Esophagus squamous epithelium (tissue), 5 donors: Measurements from ENCODE around the gene DNASE2. TPM values are rescaled to one million over a fixed set of nuclear protein-coding genes. Genes with fewer than 3 reads are reported as not detected.

Experiments
- DNase-seq: peaks from one replicate; lab custom pipeline; 2025; lab: John Stamatoyannopoulos, UW
- H3K27ac ChIP-seq, 4 donors: fragments of 200-600 bp; sonication (generic); one replicate each; pipeline ENCODE4 v1.5.1; 2016 to 2019; ENCODE audit warnings: mild to moderate bottlenecking in 1 of 4
- H3K27me3 ChIP-seq, 4 donors: fragments of 200-600 bp; sonication (generic); 1 replicate in 3 of 4; 2 replicates in 1 of 4; pipeline versions ENCODE4 v1.5.1 to v1.6.0; 2017 to 2021; ENCODE audit warnings: antibody characterized with exemption in 1 of 4
- H3K36me3 ChIP-seq, 3 donors: fragments of 200-600 bp; sonication (generic); one replicate each; pipeline ENCODE4 v1.5.1; 2016 to 2019
- H3K4me1 ChIP-seq, 3 donors: fragments of 200-600 bp; sonication (generic); one replicate each; pipeline ENCODE4 v1.5.1; 2017 to 2019
- H3K4me3 ChIP-seq, 4 donors: fragments of 200-600 bp; sonication (generic); 1 replicate in 3 of 4; 2 replicates in 1 of 4; pipeline ENCODE4 v1.5.1; 2016 to 2019; ENCODE audit warnings: mild to moderate bottlenecking in 2 of 4, moderate library complexity in 1 of 4
- H3K9me3 ChIP-seq, 3 donors: fragments of 200-600 bp; sonication (generic); one replicate each; pipeline ENCODE4 v1.5.1; 2016 to 2019
- POLR2A ChIP-seq, 4 donors: fragments of 450-650 bp; IDR thresholded peaks; one replicate each; pipeline ENCODE4 v1.6.1; 2017; ENCODE audit warnings: antibody characterized with exemption in 4 of 4, mild to moderate bottlenecking in 4 of 4, moderate library complexity in 3 of 4
- WGBS, 2 donors: methylation state at CpG; one replicate each; pipeline ENCODE4 v1.1.5; 2018; 5-methylcytosine and 5-hydroxymethylcytosine counted together
- intact Hi-C: fragments of 100-400 bp; cut with DNase I; formaldehyde crosslinking; loops from one replicate; pipeline ENCODE4 v1.15.0; 2022
- total RNA-seq, 4 donors: library from RNA; depleted of rRNA; stranded (reverse); fragments of >200 nt; gene quantifications; one replicate each; pipeline ENCODE4 v1.1.0, GENCODE V29; 2016
- TF ChIP-seq, protein P1 (sequence below), 6 experiments: fragments of 450-650 bp in 4 of 6; fragments of 200-600 bp in 2 of 6; sonication (generic) in 2 of 6; IDR thresholded peaks; one replicate each; pipeline ENCODE4 v1.5.1; 2016 to 2019; ENCODE audit warnings: antibody characterized with exemption in 6 of 6, mild to moderate bottlenecking in 4 of 6, moderate library complexity in 4 of 6
- donor health status: DM: yes; HTN: yes; CAD: no.

The DNASE2 gene
- total RNA-seq, 4 donors from 2014 or later: 12.3 to 27.9 (median 20.4) TPM

GRCh38 chr19:12843999-12844732, 37.1 kb downstream of the DNASE2 start:
- TF ChIP-seq POLR2A (IDR thresholded peaks at IDR 0.05): no peak
- TF ChIP-seq, protein P1, sequence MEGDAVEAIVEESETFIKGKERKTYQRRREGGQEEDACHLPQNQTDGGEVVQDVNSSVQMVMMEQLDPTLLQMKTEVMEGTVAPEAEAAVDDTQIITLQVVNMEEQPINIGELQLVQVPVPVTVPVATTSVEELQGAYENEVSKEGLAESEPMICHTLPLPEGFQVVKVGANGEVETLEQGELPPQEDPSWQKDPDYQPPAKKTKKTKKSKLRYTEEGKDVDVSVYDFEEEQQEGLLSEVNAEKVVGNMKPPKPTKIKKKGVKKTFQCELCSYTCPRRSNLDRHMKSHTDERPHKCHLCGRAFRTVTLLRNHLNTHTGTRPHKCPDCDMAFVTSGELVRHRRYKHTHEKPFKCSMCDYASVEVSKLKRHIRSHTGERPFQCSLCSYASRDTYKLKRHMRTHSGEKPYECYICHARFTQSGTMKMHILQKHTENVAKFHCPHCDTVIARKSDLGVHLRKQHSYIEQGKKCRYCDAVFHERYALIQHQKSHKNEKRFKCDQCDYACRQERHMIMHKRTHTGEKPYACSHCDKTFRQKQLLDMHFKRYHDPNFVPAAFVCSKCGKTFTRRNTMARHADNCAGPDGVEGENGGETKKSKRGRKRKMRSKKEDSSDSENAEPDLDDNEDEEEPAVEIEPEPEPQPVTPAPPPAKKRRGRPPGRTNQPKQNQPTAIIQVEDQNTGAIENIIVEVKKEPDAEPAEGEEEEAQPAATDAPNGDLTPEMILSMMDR (IDR thresholded peaks at IDR 0.05): no peak
- Histone ChIP-seq H3K27me3 (peaks cover 0 to 80% (median 13%) of the 10 kb centered on the region in 4 donors), H3K4me1 (peaks cover 5 to 27% (median 15%) of the 10 kb centered on the region in 3 donors), H3K27ac (no peak overlapping the region), H3K36me3 (no peaks in the 10 kb centered on the region), H3K4me3 (no peak overlapping the region), H3K9me3 (no peaks in the 10 kb centered on the region)
- intact Hi-C loops: loop anchor here (5.0 kb wide), 1 partner anchor 72 kb away; no protein-coding TSS in a partner anchor
- DNase-seq: no peak
- WGBS, 2 donors: 61 to 74% methylated on average over 3 of the region's 3 CpGs

DNA sequence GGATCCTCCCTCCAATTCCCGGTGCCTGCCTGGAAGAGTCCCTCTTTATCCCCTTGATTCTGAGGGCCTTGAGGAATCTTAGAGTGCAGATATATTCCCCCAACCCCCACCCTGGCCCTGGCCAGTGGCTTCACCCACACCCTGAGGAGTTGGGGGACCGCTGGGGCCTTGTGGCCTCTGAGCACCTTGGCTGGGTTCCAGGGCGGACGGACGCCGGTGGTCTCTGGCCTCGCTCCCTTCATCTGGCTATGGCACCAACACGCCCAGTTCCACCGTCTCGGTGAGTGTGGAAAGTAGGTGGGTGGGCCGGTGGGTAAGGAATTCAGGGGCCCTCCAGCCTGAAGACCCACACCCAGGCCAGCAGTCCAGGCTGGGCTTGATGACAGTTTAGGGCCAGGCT, 37.9 kb downstream of the DNASE2 start:
- H3K27me3 ChIP-seq: peaks cover 0 to 89% (median 17%) of the 10 kb centered on the region in 4 donors

GRCh38 chr19:12842511-12842910, 38.7 kb downstream of the DNASE2 start:
- Histone ChIP-seq H3K4me1 (peaks cover 12 to 35% (median 17%) of the 10 kb centered on the region in 3 donors), H3K4me3 (no peak overlapping the region), H3K9me3 (no peaks in the 10 kb centered on the region), H3K36me3 (no peaks in the 10 kb centered on the region), H3K27me3 (peaks cover 0 to 97% (median 19%) of the 10 kb centered on the region in 4 donors), H3K27ac (no peak overlapping the region)
- 79 to 81% methylated on average over 13 to 18 of the region's 18 CpGs for WGBS, 2 donors
- DNase-seq: no peak
- TF ChIP-seq, protein P1 (IDR thresholded peaks at IDR 0.05): no peak
- intact Hi-C loops: loop anchor here (5.0 kb wide), 1 partner anchor 70 kb away; no protein-coding TSS in a partner anchor

More for the DNA sequence above, 37.9 kb downstream of the DNASE2 start:
- TF ChIP-seq, protein P1 (IDR thresholded peaks at IDR 0.05): no peak
- TF ChIP-seq POLR2A (IDR thresholded peaks at IDR 0.05): no peak
- Histone ChIP-seq H3K4me1 (peaks cover 12 to 35% (median 21%) of the 10 kb centered on the region in 3 donors), H3K9me3 (no peaks in the 10 kb centered on the region), H3K4me3 (no peak overlapping the region), H3K36me3 (no peaks in the 10 kb centered on the region), H3K27ac (no peak overlapping the region)
- intact Hi-C loops: loop anchor here (5.0 kb wide), 1 partner anchor 71 kb away; no protein-coding TSS in a partner anchor
- DNase-seq: no peak
- 80 to 96% methylated on average over 1 to 5 of the region's 11 CpGs for WGBS, 2 donors

DNA sequence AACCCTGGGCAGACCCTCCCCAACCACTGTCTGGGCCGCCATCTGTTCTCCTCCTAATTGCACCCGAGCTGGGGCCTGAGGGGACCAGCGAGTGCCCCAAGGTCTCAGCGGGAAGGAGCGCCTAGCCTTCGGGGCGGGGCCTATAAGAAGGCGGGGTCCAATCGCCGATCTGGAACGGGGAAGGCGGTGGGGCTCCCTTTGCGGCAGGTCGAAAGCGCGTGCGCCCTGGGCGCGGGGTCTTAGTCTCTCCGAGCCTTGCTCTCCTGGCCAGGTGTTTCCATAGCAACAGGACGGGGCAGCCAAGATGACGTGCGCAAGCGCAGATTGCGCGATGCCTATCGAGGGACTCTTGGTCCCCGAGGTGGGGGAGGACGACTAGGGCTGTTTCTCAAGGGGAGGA, 40.2 kb downstream of the DNASE2 start:
- WGBS, 2 donors: 6 to 13% methylated on average over 4 to 6 of the region's 29 CpGs
- intact Hi-C loops: loop anchor here (5.0 kb wide), 1 partner anchor 69 kb away; no protein-coding TSS in a partner anchor

More for the DNA sequence above, 40.2 kb downstream of the DNASE2 start:
- peak overlapping the region in 3 of 4 donors; percentile 9 to 44 (median 14) for H3K4me3 ChIP-seq
- peaks cover 0 to 100% (median 18%) of the 10 kb centered on the region in 4 donors for H3K27me3 ChIP-seq
- no peak for TF ChIP-seq POLR2A (IDR thresholded peaks at IDR 0.05)
- TF ChIP-seq, protein P1 (IDR thresholded peaks at IDR 0.05): no peak
- H3K9me3 ChIP-seq: no peaks in the 10 kb centered on the region
- no peaks in the 10 kb centered on the region for H3K36me3 ChIP-seq
- H3K4me1 ChIP-seq: peaks cover 12 to 33% (median 12%) of the 10 kb centered on the region in 3 donors
- DNase-seq: no peak
- H3K27ac ChIP-seq: no peak overlapping the region
